NCI-H2081 (cell line): Measurements from ENCODE around the gene ITSN1.
"Not testable (repeated sequence)": the region's sequence is repeated elsewhere in the genome, so short reads cannot be mapped to it uniquely, and the experiment has no call there.

Source experiments
- DNase-seq, 2 experiments: peaks; one replicate each; lab custom pipeline; 2025; lab: John Stamatoyannopoulos, UW

The ITSN1 gene

DNA sequence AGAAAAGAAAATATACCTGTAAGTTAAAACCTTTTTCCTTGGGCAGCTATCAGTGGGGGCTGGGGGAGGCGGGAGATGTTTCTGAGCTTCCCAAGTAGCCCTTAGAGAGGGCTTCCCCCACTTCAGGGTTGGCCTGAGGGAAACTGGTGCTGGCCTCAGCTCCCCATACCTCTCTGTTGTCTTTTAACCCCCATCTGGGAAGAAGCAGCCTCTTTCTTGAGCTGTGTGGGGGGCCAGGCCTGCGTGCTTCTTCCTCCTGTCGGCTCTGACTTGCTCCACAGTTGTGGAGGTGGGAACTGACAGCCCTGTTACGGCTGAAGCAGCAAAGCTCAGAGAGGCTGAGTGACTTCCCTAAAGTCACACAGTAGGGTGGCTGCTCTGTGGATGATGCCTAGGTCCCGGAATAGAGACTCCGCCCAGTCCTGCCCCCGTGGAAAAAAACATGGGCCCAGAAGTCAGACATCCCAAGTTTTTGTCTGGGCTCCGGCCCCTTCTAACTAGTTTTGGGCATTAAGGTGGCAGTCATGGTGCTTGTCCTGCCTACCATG lies 218.1 kb downstream of the ITSN1 start:
- no peak for DNase-seq

DNA sequence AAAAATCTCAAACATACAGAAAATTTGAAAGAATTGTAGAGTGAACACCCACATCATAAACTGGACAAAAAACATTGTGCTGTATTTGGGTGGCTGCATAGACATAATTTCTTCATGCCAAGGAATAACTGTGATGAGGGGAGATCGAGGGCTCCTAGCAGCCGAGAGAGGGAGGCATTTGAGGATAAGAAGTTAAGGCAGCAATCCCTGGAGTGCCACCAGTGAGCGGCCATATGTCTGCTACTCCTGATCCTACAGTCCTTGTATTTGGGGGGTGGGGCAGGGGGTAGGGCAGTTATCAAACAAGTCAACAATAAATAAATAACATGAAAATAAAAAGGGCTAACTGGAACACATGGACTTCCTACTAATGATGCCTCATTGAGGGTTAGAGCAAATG lies 218.8 kb downstream of the ITSN1 start:
- DNase-seq, result no peak

DNA sequence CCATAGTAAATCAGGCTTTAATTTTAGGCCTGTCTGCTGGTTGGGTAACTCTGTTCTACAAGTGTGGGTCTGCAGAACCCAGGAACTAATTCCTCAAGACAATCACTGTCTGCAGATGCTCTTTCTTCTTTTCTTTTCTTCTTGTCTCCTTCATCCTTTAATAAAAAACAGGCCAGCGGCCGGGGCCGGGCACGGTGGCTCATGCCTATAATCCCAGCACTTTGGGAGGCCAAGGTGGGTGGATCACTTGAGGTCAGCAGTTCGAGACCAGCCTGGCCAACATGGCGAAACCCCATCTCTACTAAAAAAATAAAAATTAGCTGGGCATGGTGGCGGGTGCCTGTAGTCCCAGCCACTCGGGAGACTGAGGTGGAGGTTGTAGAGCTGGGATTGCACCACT lies 220.9 kb downstream of the ITSN1 start:
- not testable (repeated sequence) for DNase-seq

GRCh38 chr21:33864150-33864549 lies 221.8 kb downstream of the ITSN1 start:
- no peak for DNase-seq

- DNase-seq, result no peak
Measured at GRCh38 chr21:33865176-33865575, 222.9 kb downstream of the ITSN1 start.

DNA sequence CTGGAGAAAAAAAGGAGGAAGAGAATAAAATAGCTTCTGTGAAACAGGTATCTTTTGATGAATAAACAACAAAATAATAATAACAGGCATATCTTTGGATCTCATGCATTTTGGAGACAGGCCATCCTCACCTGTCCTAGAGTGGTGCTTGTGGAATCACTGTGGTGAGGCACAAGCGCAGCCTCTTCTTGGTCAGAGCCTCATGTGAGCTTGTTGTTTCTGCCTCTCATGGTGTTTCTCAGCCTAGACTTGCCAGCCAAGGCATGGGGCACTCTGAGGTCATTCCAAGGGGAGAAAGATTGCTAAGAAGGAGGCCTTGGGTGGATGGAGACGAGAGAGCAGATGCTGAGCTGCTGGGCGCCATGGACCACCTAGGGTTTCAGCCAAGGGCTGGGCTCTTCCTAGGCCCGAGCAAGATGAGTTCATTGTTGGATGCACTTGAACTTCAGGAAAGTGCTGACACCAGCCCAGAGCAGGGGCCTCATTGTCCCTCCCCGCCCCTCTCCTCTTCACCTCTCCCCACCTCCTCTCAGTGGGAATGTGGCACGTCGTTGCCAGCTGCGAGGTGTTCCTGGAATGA lies 223.8 kb downstream of the ITSN1 start:
- DNase-seq, result no peak

DNA sequence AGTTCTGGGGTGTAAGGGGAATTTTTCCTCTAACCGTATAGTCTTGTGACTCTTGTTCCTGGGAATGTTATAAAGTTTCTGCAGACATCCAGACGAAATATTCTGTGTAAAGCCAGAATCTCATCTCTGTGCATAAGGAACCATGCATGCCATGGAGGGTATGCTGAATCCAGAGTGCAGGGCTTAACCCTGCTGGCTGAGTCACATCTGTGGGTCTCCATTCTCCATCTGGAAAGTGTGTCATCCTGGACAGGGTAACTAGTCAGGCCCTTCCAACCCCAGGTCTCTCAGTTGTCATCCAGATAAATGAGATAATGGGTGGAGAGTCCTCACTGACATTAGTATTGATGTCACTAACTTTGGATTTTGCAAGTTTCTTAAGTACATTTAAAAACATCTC lies 224.5 kb downstream of the ITSN1 start:
- no peak for DNase-seq

GRCh38 chr21:33867868-33868267 lies 225.6 kb downstream of the ITSN1 start:
- DNase-seq, result not testable (repeated sequence)

- no peak for DNase-seq
Measured at GRCh38 chr21:33869873-33870272, 227.6 kb downstream of the ITSN1 start.

GRCh38 chr21:33870768-33871167 lies 228.5 kb downstream of the ITSN1 start:
- no peak for DNase-seq

DNA sequence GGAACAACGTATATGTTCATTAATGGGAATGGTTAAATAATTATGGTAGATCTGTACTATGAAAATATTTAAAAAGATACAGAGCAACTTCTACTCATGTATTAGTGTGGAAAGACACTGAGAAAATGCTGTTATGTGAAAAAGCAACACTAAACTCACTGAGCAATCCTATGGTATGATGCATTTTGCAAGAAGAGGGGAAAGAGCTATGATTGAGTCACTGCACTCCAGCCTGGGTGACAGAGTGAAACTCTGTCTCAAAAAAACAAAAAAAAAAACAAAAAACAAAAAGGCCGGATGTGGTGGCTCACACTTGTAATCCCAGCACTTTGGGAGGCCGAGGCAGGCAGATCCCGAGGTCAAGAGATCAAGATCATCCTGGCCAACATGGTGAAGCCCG lies 228.9 kb downstream of the ITSN1 start:
- no peak for DNase-seq

- DNase-seq, result no peak
Measured at GRCh38 chr21:33872881-33873515, 230.7 kb downstream of the ITSN1 start.

DNA sequence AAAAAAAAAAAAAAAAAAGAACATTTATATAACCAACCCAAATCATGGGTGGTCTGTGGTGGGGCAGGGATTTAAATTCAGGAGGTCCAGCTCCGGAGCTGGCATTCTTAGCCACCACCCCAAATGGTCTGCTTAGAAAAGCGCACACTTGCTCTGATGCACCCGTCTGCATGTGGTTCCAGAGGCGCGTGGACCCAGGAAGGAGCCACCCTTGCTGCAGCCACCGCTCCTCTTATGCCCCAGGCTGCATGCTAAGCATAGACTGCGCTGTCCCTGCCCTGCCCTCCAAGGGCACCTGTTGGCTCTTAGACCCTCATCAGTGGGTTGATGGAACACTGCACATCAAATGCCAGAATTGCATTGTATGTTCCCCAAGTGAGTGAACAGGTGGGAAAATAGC lies 231.9 kb downstream of the ITSN1 start:
- no peak for DNase-seq

GRCh38 chr21:33875026-33875695 lies 232.9 kb downstream of the ITSN1 start:
- DNase-seq, result no peak

GRCh38 chr21:33878824-33879223 lies 236.5 kb downstream of the ITSN1 start:
- no peak for DNase-seq

- no peak for DNase-seq
Measured at GRCh38 chr21:33880626-33881025, 238.3 kb downstream of the ITSN1 start.

DNA sequence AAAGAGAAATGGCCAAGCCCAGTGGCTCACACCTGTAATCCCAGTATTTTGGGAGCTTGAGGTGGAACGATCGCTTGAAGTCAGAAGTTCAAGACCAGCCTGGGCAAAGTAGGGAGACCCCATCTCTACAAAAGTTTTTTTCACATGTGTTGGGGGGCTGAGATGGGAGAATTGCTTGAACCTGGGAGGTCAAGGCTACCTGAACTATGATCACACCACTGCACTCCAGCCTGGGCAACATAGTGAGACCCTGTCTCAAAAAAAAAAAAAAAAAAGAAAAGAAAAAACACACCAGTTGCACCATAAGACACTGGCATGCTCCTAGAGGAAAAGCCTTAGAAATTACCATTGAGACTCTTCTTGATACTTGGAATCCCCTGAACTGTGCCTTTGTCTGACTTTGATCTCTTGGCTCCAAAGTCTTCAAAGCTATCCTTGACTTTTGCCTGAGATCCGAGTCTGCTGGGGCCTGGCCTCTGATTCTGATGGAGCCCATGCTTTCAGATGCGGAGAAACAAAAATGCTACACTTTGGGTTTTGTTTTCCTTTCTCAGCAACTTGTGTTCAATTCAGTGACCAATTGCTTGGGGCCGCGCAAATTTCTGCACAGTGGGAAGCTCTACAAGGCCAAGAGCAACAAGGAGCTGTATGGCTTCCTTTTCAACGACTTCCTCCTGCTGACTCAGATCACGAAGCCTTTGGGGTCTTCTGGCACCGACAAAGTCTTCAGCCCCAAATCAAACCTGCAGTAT lies 239.6 kb downstream of the ITSN1 start:
- no peak for DNase-seq

DNA sequence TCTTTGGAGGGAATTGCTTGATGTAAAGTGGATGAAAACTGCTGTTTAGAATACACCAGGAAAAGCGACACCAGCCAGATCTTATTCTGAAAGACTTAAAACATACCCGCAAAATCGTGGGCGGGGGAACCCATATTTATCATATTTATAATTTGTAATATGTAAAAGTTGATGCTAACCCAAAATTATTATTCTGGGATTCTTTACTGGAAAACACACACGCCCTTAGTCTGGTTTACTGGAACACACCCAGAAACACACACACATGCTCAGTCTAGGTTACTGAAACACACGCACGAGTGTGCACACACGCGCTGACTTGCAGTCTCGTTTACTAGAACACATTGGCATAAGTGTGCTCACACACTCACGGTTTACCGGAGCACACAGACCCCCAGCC lies 240.8 kb downstream of the ITSN1 start:
- no peak for DNase-seq

DNA sequence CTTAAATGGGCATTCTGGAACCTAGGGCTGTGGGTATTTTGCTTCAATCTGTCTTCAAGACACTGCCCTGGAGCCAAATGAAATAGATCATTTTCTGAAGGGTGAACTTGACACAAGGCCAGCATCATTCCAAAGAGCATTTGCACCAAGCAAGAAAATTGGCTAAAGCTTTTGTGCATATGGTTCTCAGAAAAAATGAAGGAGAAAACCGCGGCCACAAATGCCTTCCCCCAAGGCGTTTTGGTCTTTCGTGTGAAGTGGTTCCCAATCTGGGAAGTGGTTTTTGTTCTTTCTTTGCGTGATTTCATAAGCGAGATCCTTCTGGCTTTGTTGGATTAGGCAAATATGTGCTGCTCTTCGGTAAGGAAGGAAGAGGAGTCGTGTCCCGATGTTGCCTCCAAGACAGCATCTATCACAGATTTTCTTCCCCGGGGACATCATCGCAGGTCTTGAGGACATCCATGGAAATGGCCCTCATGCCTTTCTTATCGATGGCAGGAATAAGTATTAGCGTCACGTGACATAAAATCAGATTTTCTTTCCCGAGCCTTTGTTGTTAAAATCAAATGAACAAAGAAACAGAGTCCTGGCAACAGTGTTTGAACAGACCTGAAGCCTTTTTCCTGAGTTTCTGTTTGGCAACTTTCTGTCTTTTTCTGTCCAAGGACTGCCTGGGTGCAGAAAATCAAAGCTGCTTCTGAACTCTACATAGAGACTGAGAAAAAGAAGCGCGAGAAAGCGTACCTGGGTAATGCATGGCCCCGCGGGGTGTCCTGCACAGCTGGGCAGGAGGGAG lies 242.3 kb downstream of the ITSN1 start:
- DNase-seq, result no peak

- DNase-seq, result no peak
Measured at GRCh38 chr21:33885172-33885514, 242.8 kb downstream of the ITSN1 start.

DNA sequence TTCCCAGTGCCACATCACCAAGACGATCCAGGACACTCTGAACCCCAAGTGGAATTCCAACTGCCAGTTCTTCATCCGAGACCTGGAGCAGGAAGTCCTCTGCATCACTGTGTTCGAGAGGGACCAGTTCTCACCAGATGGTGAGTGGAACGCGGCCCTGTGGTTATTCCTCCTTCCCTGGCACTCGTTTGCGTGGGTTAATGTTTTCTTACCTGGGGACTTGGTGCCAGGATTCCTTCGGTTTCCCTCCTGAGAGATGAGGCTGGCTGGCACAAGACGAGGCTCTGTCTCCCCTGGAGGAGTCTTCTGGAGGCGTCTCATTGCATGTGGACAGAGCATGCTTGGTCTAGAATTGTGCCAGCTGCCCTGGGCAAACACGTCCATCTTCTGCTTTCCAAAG lies 244.0 kb downstream of the ITSN1 start:
- no peak for DNase-seq

DNA sequence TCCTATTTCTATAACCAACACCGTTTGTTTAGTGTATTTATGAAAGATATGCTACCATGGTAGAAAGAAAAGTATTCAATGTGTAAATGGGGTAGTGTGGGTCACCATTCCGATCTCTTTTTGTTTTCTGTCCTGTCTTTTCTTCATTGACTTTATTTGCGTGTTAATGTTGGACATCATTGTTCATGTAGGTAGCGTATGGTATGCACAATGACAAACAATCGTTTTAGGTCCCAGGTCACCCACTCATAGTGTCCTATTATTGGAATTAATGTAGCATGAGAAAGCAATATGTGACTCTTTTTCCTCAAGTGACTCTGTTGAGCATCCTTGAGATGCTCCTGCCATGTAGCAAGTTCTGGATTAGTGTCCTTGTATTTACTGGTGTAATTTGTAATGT lies 247.9 kb downstream of the ITSN1 start:
- DNase-seq, result no peak
